Ureter (tissue), 1 donor: ENCODE data around the gene SLC1A1. TPM values are rescaled to one million over a fixed set of nuclear protein-coding genes. Genes with fewer than 3 reads are reported as not detected.

Source experiments
- DNase-seq: peaks from one replicate; pipeline ENCODE4 v3.0.0-alpha.2; 2020; ENCODE audit warnings: low spot score
- total RNA-seq: library from RNA; stranded (reverse); gene quantifications from one replicate; pipeline ENCODE4 v1.2.4, GENCODE V29; 2023
- donor health status: DM: yes; HTN: yes; CAD: no.

The SLC1A1 gene
- 5.0 TPM for total RNA-seq

DNA sequence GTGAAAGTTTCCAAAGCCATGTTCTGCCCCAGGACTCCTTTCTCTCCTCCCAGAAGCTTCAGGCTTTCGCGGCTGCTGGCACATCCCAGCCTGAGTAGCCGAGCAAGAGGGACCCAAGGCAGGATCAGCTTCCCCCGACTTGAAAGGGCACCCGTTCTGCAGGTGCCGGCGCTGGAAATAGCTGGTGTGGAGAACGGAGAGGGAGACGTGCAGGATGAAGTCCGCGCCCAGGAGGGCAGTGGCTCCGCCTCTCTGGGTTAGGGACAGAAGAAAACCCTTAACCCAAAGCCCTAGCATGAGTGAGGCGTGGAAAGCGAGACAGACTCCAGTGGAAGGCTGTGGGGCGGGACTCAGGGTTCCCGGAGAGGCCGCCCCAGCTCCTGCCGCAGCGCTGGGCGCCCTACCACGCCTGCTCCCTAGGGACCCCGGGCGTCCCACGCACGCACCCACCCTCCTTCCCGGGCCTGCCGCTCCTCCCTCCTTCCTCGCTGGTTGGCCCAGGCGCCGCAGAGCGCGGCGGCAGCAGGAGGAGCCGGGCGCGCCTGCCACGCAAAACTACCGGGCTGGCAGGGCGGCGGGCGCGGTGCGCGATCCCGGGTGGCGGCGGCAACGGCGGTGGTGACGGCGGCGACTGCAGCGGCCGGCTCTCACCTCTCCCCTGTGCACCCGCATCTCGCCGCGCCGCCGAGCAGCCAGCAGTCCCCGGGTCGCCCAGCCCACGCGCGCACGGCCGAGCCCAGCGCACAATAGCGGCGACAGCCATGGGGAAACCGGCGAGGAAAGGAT, at the start of gene SLC1A1:
Gene SLC1A1 (plus strand): TSS at position 550 of the 786 bp plus-strand sequence. CDS start 212 bp downstream, at position 762.
- peak; percentile 58 for DNase-seq

DNA sequence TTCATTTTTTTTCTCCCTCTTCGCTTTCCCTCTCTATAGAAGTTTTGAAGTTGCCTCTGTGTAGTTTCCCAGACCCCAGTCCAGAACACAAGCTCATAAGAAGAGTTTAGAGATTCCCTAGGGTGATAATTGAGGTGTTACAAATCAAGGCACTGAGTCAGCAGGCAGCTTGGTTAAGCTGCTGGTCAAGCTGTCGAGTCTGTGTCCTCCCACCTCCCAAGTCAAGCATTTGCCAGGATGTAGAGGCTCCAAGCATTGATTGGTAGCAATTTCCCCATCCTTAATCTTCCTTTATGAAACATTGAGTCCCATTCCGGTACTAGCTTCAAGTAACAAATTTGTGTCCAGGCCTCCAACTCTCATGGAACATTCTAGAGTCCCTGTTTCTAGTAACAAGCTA, 47.5 kb upstream of the SLC1A1 start:
- DNase-seq, result no peak

DNA sequence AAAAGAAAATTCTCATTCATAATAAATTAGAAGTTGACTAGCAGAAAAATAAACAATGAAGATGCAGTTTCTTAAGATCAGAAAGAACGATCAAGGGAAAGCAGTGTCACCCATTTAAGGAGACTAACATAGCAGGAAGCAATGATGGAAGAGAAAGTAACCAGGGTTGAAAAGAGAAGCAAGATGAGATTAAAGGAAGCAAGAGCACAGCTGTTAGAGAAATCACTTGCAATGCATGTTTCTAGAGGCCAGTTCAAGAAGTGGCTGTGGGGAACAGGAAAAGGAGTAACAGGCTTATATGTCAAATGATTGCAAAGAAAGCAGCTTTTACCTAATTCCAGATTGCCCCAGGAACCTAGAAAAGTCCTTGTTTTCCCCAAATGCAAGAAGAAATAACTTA, 46.8 kb upstream of the SLC1A1 start:
- DNase-seq, result no peak

DNA sequence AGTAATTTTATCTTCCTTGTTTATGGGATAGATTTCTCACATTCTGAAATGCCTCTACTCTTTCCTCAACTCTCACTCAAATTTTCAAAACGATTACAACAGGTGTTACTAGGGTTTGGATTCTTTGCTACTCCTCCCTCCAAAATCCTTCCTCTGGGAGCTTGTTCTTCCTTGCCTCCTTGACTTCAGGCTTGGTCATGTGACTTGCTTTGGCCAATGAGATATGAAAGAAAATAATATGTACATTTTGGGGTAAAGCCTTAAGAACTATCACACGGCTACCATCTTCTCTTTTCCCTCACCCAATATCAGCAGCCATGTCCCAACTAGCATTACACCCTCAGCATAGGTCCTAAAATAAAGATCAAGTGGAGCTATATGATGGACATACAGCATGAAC, 28.8 kb upstream of the SLC1A1 start:
- no peak for DNase-seq

DNA sequence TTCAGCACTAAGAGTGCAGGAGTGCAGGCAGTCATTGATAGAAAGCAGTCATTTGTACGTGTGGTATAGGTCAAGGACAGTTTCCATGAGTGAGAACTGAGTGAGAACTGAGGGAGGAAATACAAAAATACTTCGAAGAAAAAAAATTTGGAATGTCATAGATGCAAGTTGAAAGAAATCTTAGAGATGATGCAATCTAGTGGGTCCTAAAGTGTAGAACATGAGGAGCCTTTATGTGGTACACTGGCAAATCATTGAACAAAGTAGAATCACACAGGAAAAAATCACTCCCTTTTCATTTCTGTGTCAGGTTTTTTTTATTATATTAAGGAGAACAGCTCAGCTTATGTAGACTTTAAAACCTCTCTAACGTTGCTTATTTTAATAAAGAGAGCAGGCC, 26.4 kb upstream of the SLC1A1 start:
- DNase-seq, result no peak

DNA sequence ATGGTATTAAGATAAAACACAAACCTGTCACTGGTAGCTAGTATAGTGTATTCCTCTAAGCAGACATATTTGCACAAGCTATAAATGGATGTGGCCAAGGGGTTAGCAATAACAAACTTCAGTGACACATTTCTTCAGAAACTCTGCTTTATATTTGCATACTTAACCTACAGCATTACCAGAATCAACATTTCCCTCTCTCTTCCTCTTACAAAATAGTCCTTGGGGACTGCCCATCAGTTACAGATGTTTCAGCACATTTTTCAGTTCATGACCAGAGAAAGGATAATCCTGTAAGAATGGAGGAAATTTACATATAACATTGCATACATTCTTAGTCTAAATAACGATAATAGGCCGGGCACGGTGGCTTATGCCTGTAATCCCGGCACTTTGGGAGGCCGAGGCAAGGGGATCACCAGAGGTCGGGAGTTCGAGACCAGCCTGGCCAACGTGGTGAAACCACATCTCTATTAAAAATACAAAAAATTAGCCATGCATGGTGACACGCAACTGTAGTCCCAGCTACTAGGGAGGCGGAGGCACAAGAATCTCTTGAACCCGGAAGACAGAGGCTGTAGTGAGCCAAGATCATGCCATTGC, 25.3 kb upstream of the SLC1A1 start:
- no peak for DNase-seq

DNA sequence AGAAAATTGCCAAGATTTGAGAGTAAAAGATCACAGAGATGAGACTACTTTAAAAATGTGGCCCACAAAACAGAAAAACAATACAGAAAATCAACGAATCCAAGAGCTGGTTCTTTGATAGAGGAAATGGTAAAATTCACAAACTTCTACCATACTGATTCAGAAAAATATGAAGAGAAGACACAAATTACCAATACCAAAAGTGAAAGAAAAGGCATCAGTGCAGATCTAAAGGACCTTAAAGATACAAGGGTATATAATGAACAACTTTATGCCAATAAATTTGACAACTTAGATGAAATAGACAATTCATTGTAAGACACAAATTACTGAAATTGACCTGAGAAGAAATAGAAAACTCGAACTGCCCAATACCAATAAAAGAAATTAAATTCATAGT, 24.4 kb upstream of the SLC1A1 start:
- no peak for DNase-seq

DNA sequence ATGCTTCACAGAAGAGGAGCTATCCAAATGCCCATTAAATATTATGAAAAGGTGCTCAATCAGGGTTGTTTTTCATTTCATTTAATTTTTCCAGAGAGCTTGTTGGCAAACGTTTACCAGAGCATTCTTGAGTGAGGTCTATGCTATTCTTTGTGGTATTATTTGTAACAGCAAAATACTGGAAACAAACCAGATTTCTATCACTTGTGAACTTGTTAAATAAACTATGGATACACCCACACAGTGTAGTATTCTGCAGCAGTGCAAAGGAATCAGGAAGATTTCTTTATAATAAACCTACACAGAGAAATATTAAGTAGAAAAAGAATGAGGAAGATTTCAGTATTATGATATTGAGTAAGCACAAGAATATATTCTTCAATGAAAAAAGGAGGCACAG, 15.0 kb upstream of the SLC1A1 start:
- no peak for DNase-seq

DNA sequence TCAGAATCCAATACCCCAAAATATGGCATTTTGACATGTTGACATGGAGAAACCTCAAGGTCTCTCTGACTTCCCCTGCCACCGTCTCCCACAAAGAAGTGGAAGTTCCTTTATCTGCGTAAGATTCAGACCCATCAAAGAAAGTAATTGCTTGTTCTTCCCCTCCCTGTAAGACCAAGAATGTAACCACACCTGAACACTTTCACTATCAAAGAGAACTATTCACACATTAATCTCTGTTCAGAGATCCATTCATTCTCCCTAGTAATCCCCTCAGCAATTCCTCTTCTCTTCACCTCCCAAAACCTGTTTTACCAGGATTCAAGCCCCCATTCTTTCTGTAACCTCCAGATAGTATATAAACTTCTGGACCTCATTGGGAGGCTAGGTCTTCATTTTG, 4.1 kb upstream of the SLC1A1 start:
- no peak for DNase-seq

DNA sequence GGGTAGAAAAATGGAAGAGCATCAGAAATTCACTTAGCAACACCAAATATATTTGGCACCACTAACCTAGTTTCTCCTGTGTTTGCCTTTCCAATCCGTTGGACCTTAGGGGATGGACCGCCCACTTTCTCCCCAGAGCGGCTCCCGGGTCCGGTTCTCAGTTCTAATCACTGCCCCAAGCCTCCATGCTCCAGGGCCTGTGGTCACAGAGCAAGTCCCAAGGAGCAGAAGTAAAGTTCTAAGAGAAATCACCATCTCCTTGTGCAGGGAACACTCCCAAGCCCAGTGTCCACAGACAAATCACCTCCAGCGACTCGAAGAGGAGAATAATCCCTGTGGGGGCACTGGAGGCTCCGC, 728 bp upstream of the SLC1A1 start:
- DNase-seq, result no peak

DNA sequence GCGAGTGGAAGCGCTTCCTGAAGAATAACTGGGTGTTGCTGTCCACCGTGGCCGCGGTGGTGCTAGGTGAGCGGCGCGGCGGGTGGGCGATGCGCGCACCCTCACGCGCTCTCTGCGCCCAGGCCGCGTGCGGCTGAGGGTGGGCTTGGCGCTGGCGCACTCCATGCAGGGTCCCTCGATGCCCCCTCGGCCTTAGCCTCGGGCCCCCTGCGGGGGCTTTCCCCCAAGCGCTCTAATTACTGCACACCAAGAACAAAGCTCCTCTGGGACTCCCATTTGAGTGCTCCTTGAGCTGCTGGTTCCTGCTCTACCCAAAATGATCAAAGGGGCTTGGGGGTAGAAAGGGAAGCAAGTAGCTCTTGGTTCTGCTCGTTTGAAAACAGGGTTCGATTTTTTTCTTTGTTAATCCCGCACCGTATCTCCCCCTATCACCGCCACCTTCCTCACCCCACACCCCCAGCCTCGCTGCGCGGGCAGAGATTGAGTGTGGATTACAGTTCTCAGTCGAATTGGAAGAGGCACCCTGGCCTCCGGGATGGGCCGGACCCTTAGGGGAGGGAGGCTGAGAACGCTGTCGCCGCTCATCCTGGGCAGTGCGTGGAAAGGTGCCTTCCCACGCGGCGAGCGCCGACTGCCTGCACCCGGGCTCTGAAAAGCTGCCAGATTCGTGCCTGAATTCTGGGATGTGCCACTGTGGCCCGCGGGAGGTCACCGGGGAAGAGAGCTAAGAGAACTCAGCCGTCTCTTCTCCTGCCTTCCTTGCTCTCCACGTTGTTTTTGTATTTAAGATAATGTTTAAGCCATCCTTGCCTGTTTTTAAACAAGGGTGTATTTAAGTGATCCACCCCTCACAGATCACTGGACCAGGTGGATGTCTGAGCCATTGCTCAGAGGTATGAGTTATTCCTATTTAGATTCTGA, 697 bp downstream of the SLC1A1 start:
- no peak for DNase-seq

DNA sequence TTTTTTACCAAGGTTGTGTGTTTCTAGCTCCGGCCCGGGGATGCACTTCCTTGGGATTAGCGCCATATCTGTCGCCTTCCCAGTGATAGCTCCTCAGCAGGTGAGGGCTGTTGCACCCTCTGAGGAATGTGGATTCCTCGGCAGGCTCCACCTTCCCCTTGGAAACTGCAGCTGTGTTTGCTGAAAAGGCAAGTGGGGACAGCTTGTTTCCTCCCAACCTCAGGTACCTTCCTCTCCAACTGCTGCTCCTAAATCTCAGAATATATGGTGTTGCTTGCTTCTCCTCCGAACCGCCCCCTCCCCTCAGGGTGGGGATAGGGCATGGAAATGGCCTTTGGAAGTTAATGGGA, 1.3 kb downstream of the SLC1A1 start:
- DNase-seq, result no peak

DNA sequence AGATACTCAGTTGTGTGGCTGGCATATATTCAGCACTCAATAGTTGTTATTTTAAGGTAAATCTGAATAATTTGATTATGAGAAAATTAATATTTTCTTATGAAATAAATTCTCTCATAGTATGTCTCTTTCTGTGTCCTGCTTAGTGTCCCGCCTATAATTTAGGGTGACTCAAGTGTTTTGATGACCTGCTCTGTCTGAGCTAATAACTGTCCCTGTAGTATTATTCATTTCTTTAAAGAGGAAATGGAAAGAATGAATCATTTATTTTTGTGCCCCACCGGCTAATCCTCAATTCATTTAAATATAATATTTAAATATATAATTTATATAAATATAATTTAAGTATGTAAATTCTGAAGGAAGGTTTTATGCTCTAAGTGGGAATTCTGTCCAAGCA, 4.1 kb downstream of the SLC1A1 start:
- DNase-seq, result no peak

DNA sequence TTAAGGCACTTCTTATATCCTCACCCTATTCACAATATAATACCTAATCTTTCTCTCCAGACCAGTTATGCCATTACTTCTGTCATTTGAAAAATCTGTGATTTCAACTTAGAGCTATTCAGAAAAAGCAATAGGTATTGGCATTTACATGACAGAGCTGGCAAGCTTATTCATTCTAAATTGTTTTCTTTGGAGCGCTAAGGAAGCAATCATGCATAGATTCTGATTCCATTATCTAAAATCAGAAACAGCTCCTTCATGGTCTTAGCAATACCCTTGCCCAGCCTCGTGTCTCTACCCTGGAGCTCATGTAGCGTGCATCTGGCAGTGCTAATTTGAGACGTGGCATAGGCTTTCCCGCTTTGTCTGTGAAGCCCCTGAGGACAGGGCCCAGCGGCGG, 4.5 kb downstream of the SLC1A1 start:
- no peak for DNase-seq

DNA sequence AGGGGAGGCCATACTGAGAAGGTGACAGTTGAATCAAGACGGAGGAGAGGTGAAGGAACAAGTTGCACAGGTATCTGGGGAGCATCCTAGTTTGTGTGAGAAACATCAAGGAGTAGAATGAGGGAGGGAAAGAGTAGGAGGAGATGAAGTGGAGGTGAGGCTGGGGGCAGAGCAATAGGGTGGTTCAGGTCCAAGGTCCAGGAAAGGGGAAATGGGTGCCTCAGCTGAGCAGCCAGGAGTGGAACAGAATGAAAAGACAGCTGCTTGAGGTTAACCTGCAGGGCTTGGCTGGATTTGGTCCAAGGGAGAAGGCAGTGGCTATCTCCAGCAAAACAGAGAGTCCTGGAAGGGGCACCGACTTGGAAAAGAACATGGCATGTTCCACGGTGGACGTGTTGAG, 5.3 kb downstream of the SLC1A1 start:
- DNase-seq, result no peak

DNA sequence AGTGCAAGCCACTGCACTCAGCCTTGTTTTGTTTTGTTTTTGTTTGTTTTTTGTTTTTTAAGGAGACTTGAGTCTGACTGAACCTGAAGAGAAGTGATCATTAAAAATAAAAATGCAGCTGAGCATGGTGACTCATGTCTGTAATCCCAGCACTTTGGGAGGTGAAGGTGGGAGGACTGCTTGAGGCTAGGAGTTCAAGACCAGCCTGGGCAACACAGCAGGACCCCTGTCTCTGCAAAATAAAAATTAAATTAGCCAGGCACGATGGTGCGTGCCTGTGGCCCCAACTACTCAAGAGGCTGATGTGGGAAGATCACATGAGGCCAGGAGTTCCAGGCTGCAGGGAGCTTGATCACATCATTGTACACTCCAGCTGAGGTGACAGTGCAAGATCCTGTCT, 6.2 kb downstream of the SLC1A1 start:
- no peak for DNase-seq

DNA sequence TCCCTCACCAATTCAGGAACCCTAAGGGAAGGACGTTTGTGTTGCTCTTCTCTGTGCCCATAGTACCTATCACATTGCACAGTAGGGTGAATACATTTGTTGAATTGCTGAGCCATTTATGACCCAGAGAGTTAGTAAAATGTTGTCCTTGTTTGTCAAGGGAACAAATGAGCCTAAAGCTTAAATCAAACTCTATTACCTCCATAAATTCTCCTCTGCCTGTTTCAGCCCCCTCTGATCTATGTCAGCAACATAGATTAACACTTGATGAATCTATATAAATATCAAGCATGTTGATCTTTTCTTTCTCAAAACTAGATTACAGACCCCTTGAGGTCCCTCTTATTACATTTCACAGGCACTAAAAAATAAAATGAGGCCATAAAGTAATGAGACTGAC, 7.1 kb downstream of the SLC1A1 start:
- no peak for DNase-seq

DNA sequence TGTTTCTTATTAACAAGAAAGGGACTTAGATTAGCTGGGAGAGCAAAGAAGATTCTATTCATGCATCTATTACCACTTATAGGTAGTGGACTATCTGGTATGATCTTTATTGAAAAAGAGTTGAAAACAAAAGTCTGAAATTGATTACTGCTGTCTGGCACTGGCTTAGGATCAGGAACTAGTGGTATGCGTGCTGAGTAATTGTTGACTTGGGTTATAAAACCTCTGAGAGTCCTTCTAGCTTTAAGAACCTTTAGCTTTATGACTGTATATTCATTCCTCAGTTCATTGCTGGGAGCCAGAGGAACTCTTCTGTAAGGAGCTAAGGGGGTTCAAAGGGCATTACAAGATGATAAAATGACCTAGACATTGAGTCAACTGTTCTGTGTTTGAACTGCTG, 7.6 kb downstream of the SLC1A1 start:
- DNase-seq, result no peak

DNA sequence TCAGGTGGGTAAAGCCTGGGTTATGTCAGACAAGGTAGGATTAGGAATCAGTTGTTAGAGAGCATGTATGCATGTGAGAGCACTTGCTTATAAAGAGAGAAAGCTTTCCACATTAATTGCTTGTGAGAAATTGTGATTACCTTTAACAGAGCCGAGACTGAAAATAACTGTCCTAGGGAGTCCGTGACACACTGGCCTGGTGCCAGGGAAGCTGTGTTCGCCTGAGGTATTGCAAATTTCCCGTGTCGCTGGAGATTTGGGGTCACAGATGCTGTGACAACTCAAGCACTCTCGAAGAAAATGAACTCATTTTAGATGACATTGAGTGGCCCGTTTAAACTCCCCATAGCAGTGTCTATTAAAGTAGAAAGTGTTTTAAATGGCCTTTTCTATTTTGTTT, 9.6 kb downstream of the SLC1A1 start:
- no peak for DNase-seq

DNA sequence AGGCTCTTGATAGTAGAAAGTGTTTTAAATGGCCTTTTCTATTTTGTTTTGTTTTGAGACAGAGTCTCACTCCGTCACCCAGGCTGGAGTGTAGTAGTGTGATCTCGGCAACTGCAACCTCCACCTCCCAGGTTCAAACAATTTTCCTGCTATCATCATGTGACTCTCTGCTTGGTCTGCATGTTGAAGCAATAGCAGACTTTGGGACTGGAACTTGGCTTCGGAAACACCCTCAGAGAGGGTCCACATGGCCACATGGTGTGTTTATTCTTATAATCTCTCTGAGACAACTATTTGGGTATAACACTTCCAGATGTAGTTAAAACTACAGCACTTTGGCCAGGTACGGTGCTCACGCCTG, 10.9 kb downstream of the SLC1A1 start:
- DNase-seq, result no peak

DNA sequence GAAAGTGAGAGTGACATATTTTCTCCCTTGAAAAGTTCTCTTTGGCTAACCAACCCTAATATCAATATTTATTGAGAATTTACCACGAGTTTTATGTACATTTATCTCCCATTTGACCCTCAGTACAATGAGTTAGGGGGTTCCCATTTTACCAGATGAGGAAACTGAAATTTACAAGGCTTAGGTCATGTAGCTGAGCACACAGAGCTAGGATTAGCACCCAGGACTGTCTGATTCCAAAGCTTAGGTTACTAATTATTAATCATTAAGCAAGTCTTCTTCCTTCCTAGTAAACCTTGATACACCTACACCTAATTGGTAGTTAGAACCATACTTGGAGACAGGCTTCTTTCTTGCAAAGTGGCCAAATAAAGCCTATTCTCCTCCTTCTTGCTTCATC, 12.2 kb downstream of the SLC1A1 start:
- no peak for DNase-seq

DNA sequence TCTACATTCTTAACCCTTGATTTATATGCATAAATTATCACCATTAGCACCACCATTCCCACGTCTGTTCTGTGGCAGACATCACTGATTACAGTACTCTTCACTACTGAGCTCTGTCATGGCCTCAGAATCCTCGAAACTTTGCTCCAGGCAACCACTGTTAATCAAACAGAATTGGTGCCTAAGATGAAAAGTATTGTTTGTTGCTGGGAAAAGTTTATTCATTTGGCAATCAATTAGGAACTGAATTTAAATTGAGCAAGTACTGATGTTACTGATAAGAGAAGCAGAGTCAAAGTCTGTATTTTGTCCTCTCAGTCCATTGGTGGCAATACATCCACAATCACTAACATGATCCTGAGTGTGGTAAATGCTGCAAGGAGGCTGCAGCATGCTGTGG, 12.8 kb downstream of the SLC1A1 start:
- DNase-seq, result no peak

DNA sequence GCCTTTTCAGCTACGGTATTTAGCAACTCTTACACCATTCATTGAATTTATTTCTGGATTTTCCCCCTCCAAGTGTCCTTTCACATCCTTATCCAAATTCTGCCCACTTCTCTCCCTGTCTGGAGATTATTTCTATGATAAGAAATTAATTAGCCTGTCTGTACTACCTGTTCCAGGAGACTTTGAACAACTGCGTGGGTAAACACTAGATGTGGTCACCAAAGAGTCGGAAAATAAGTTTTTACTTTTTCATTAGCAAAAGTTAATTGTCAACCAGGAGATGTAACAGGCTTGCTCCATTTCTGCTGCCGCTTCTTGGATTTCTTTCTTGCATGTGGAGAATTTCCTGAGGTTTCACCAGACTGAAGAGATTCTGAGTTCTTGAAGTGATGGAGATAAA, 14.0 kb downstream of the SLC1A1 start:
- DNase-seq, result no peak
